ENCODE data around the gene GALK1.

GRCh38 chr17:75776386-75777295 lies 11.6 kb upstream of the GALK1 start:
- TF ChIP-seq, protein P1, sequence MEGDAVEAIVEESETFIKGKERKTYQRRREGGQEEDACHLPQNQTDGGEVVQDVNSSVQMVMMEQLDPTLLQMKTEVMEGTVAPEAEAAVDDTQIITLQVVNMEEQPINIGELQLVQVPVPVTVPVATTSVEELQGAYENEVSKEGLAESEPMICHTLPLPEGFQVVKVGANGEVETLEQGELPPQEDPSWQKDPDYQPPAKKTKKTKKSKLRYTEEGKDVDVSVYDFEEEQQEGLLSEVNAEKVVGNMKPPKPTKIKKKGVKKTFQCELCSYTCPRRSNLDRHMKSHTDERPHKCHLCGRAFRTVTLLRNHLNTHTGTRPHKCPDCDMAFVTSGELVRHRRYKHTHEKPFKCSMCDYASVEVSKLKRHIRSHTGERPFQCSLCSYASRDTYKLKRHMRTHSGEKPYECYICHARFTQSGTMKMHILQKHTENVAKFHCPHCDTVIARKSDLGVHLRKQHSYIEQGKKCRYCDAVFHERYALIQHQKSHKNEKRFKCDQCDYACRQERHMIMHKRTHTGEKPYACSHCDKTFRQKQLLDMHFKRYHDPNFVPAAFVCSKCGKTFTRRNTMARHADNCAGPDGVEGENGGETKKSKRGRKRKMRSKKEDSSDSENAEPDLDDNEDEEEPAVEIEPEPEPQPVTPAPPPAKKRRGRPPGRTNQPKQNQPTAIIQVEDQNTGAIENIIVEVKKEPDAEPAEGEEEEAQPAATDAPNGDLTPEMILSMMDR (IDR thresholded peaks at IDR 0.05) = no peak
- no peak for TF ChIP-seq POLR2AphosphoS5 (IDR thresholded peaks at IDR 0.05; ENCODE audit: insufficient read depth in 1 of 2, low read depth in 1 of 2)
